Measurements from ENCODE around the gene VCL.
"Not testable (repeated sequence)": the region's sequence is repeated elsewhere in the genome, so short reads cannot be mapped to it uniquely, and the experiment has no call there.

VCL gene

DNA sequence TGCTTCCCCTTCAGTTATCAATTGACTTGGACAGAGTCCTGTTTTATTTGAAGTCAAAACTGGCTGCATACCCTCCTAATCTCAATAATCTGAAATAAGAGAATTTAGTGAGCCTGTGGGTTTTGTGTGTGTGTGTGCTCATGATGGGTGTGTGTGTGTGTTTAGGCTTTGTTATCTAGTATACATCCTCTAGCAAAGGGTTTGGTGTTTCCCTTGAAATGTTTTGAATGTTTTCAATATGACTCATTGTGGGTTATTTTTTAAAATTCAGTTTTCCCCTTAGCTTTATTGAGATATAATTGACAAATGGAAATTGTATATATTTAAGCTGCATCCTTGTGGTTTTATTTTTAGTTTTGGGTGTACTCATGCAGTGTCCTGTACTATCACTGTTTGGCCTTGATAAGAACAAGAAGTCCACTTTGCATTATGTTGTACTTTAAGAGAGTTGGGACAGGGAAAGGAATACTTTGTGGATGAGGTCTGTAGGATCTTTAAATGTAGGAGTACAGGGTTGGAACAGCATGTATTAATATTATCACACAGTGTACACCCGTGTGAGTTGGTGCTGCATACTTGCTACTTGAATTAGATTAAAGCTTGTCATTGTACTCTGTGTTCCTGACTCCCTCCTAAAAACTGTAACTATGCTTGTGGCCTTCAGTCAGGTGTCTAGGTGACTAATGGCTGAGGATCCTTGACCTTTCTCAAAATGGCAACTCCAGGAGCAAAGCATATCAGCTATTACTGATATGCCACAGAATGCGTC, 58.3 kb downstream of the VCL start:
- CTCF ChIA-PET: interaction anchor here (0.6 to 1.1 kb wide), 3 partner anchors 25 to 116 kb away, joined by 3 read pairs; no protein-coding TSS in a partner anchor
- POLR2A ChIA-PET: no interaction called here
- DNase-seq (ENCODE audit: extremely low spot score): no peak
- TF ChIP-seq, protein P1, sequence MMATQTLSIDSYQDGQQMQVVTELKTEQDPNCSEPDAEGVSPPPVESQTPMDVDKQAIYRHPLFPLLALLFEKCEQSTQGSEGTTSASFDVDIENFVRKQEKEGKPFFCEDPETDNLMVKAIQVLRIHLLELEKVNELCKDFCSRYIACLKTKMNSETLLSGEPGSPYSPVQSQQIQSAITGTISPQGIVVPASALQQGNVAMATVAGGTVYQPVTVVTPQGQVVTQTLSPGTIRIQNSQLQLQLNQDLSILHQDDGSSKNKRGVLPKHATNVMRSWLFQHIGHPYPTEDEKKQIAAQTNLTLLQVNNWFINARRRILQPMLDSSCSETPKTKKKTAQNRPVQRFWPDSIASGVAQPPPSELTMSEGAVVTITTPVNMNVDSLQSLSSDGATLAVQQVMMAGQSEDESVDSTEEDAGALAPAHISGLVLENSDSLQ (IDR thresholded peaks at IDR 0.05): no peak
- no peak for TF ChIP-seq LEF1 (IDR thresholded peaks at IDR 0.05; ENCODE audit: borderline replicate concordance)
- TF ChIP-seq HDGF (IDR thresholded peaks at IDR 0.05; ENCODE audit: borderline replicate concordance): no peak
- TF ChIP-seq CTBP1 (IDR thresholded peaks at IDR 0.05; ENCODE audit: borderline replicate concordance): no peak
- TF ChIP-seq FOXA1 (IDR thresholded peaks at IDR 0.05): no peak
- no peak for TF ChIP-seq BHLHE40 (IDR thresholded peaks at IDR 0.05; ENCODE audit: borderline replicate concordance)
- no peak for TF ChIP-seq FOXM1 (IDR thresholded peaks at IDR 0.05; ENCODE audit: borderline replicate concordance)
- no peak for TF ChIP-seq SUZ12 (IDR thresholded peaks at IDR 0.05)
- TF ChIP-seq L3MBTL2 (conservative IDR thresholded peaks at IDR 0.05): no peak
- no peak for TF ChIP-seq ZNF384 (IDR thresholded peaks at IDR 0.05)

DNA sequence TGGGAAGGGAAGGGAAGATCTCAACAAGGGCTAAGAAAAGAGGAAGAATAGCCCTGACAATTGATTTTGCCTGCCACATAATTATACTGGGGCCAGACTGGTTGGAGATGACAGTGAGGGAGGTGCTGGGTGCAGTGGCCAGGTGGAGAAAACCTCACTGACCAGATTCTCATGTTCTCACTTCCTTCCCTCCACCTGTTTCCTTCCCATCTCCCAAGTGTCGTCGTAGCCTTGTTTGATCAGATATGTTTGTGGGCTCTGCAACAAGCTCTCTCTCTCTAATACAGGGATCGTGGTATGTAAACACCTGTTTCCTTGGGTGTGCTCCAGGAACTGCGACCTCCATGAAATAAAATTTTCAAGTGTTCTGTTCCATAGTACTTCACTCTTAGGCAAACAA, 60.2 kb downstream of the VCL start:
- ChIA-PET CTCF (interaction anchor here (0.6 to 1.6 kb wide), 3 partner anchors 170 to 178 kb away, joined by 4 to 9 read pairs (median 4); no protein-coding TSS in a partner anchor), POLR2A (no interaction called here)
- no peak for TF ChIP-seq TARDBP (IDR thresholded peaks at IDR 0.05)
- no peak for TF ChIP-seq BHLHE40 (IDR thresholded peaks at IDR 0.05; ENCODE audit: borderline replicate concordance)
- TF ChIP-seq LEF1 (IDR thresholded peaks at IDR 0.05; ENCODE audit: borderline replicate concordance): no peak
- no peak for TF ChIP-seq ZNF384 (IDR thresholded peaks at IDR 0.05)
- DNase-seq (ENCODE audit: extremely low spot score): no peak

DNA sequence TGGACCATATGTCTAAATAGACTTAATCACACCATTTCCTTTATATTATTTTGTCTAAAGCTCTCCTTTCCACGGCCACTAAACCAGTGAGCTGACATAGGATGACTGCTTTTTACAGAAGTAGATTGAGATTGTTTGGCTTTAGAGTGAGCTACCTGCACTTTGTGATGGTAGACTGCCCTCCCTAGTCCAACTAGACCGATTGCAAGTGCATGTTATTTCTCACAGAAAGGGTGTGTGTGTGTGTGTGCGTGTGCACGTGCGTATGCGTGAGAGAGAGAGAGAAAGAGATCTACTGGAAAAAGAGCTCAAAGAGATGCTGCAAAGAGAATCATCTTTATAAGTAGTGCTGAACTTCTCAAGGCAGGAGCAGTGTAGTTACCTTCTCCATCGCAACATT, 60.7 kb downstream of the VCL start:
- CTCF ChIA-PET: interaction anchor here (0.6 to 1.6 kb wide), 5 partner anchors 59 to 178 kb away, joined by 3 to 9 read pairs (median 4); no protein-coding TSS in a partner anchor
- POLR2A ChIA-PET: no interaction called here
- DNase-seq (ENCODE audit: extremely low spot score): no peak
- TF ChIP-seq L3MBTL2 (conservative IDR thresholded peaks at IDR 0.05): no peak
- TF ChIP-seq ZNF384 (IDR thresholded peaks at IDR 0.05): no peak
- no peak for TF ChIP-seq SP1 (IDR thresholded peaks at IDR 0.05)
- no peak for TF ChIP-seq NFRKB (IDR thresholded peaks at IDR 0.05)
- no peak for TF ChIP-seq TARDBP (IDR thresholded peaks at IDR 0.05)
- no peak for TF ChIP-seq FOXK2 (IDR thresholded peaks at IDR 0.05)
- no peak for TF ChIP-seq ELF4 (IDR thresholded peaks at IDR 0.05)
- TF ChIP-seq LEF1 (IDR thresholded peaks at IDR 0.05; ENCODE audit: borderline replicate concordance): no peak

DNA sequence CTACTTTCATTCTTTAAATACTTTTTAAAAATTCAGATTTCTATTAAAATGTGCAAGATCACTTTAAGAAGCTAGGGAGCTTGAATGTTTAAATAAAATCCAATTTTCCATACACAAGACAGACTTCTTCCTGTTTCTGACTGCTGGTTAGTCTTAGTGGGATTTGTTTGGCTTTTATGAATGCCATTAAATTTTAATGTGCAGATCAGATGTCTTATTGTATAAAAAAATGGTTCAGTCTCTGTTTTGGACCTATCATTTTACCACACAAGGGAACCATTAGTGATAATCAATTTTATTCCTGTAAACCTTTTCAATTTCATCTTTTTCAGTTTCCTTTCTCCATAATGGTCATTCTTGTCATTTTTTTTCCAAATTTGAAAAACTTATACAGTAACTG, 63.2 kb downstream of the VCL start:
- CTCF ChIA-PET: no interaction called here
- no peak for DNase-seq (ENCODE audit: extremely low spot score)
- POLR2A ChIA-PET: no interaction called here
- TF ChIP-seq ARNT (IDR thresholded peaks at IDR 0.05) (no peak), FOXM1 (IDR thresholded peaks at IDR 0.05; ENCODE audit: borderline replicate concordance) (no peak), TARDBP (IDR thresholded peaks at IDR 0.05) (no peak), CTBP1 (IDR thresholded peaks at IDR 0.05; ENCODE audit: borderline replicate concordance) (no peak), NFRKB (IDR thresholded peaks at IDR 0.05) (no peak)

DNA sequence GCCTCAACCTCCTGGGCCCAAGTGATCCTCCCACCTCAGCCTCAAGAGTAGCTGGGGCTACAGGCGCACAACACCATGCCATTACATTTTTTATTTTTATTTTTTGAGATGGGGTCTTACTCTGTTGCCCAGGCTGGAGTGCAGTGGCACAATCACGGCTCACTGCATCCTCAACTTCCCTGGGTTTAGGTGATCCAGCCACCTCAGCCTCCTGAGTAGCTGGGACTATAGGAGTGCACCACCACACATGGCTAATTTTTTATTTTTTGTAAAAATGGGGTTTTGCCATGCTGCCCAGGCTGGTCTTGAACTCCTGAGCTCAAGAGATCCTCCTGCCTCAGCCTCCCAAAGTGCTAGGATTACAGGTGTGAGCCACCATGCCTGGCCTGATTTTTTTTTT, 64.1 kb downstream of the VCL start:
- POLR2A ChIA-PET; DNase-seq (ENCODE audit: extremely low spot score): not testable (repeated sequence)
- CTCF ChIA-PET: interaction anchor here (1.6 kb wide), 1 partner anchor 19 kb away, joined by 4 read pairs; no protein-coding TSS in a partner anchor

DNA sequence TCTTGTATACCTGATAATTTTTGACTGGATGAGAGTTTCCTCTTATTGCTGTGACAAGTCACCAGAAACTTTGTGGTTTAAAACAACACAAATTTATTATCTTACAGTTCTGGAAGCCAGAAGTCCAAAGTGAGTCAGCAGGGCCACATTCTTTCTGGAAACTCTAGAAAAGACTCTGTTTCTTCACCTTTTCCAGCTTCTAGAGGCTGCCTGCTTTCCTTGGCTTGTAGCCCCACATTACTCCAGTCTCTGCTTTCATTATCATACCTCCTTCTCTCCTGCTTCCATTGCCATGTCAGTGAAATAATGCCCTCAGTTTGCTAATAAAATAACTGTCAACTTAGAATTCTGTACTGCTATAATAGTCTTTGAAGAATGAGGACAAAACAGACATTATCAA, 65.3 kb downstream of the VCL start:
- no peak for TF ChIP-seq SP1 (IDR thresholded peaks at IDR 0.05)
- no peak for TF ChIP-seq ZNF384 (IDR thresholded peaks at IDR 0.05)
- TF ChIP-seq LEF1 (IDR thresholded peaks at IDR 0.05; ENCODE audit: borderline replicate concordance): no peak
- no peak for TF ChIP-seq SUZ12 (IDR thresholded peaks at IDR 0.05)
- no peak for TF ChIP-seq HDGF (IDR thresholded peaks at IDR 0.05; ENCODE audit: borderline replicate concordance)
- TF ChIP-seq NFRKB (IDR thresholded peaks at IDR 0.05): no peak
- no peak for TF ChIP-seq BHLHE40 (IDR thresholded peaks at IDR 0.05; ENCODE audit: borderline replicate concordance)
- TF ChIP-seq ARNT (IDR thresholded peaks at IDR 0.05): no peak
- TF ChIP-seq FOXK2 (IDR thresholded peaks at IDR 0.05): no peak
- no peak for TF ChIP-seq FOXM1 (IDR thresholded peaks at IDR 0.05; ENCODE audit: borderline replicate concordance)
- no peak for TF ChIP-seq TARDBP (IDR thresholded peaks at IDR 0.05)
- TF ChIP-seq CTBP1 (IDR thresholded peaks at IDR 0.05; ENCODE audit: borderline replicate concordance): no peak
- no peak for TF ChIP-seq ELF4 (IDR thresholded peaks at IDR 0.05)
- no peak for TF ChIP-seq L3MBTL2 (conservative IDR thresholded peaks at IDR 0.05)
- TF ChIP-seq, protein P1 (IDR thresholded peaks at IDR 0.05): no peak
- TF ChIP-seq FOXA1 (IDR thresholded peaks at IDR 0.05): no peak
- ChIA-PET CTCF (interaction anchor here (1.6 kb wide), 1 partner anchor 18 kb away, joined by 4 read pairs; no protein-coding TSS in a partner anchor), POLR2A (no interaction called here)
- no peak for DNase-seq (ENCODE audit: extremely low spot score)

Data from HEK293T (cell line).